ENCODE measurements around the gene C9orf50.

The C9orf50 gene

GRCh38 chr9:129631674-129632129 is 10.8 kb upstream of the C9orf50 start:
- Histone ChIP-seq H3K79me1 (ENCODE audit: low read depth, low read length) (peaks cover 29% of the 10 kb centered on the region), H3K14ac (ENCODE audit: low read length) (no peak overlapping the region), H2AK5ac (ENCODE audit: low read depth, low read length) (no peak overlapping the region), H3K36me3 (replicated peaks in 1 of 2; ENCODE audit: control insufficient read depth in 2 of 2, insufficient read depth in 2 of 2, low read length in 2 of 2) (peaks cover 36 to 89% of the 10 kb centered on the region in 2 donors), H2BK120ac (ENCODE audit: low read depth, low read length) (no peak overlapping the region), H4K8ac (ENCODE audit: low read depth, low read length) (no peak overlapping the region), H3K4ac (ENCODE audit: low read length) (no peak overlapping the region), H3K4me2 (ENCODE audit: insufficient read depth, low read length, poor library complexity, severe bottlenecking) (no peak overlapping the region), H4K91ac (ENCODE audit: low read depth, low read length, poor library complexity) (no peak overlapping the region), H3K4me1 (ENCODE audit: control insufficient read depth in 2 of 2, insufficient read depth in 1 of 2, low read depth in 1 of 2, low read length in 2 of 2) (peaks cover 4 to 15% of the 10 kb centered on the region in 2 donors), H3K9ac (ENCODE audit: low read depth, low read length, poor library complexity) (no peak overlapping the region), H2BK12ac (ENCODE audit: low read length) (no peak overlapping the region), H3K4me3 (ENCODE audit: low read length in 2 of 2) (no peak overlapping the region), H3K9me3 (replicated peaks in 1 of 2; ENCODE audit: control insufficient read depth in 2 of 2, insufficient read depth in 1 of 2, low read depth in 1 of 2, low read length in 2 of 2) (no peaks in the 10 kb centered on the region), H3K27ac (replicated peaks; ENCODE audit: low read length) (no peak overlapping the region), H3K27me3 (ENCODE audit: control insufficient read depth in 3 of 3, insufficient read depth in 3 of 3, low read depth in 1 of 3, low read length in 3 of 3) (no peaks in the 10 kb centered on the region), H2BK5ac (ENCODE audit: low read length) (peak overlapping the region; percentile 42), H3K18ac (ENCODE audit: low read length) (no peak overlapping the region), H2BK15ac (ENCODE audit: low read length) (no peak overlapping the region), H2AFZ (ENCODE audit: low read length) (no peak overlapping the region), H3K23ac (ENCODE audit: low read depth, low read length, poor library complexity) (no peak overlapping the region)
- WGBS, 2 donors (ENCODE audit: extremely low coverage in 2 of 2, insufficient read length in 2 of 2, insufficient replicate concordance in 1 of 2), result no CpG with 5 or more reads among the region's 19 CpGs
- no peak for DNase-seq (ENCODE audit: low spot score)

GRCh38 chr9:129630967-129631673 is 10.2 kb upstream of the C9orf50 start:
- Histone ChIP-seq H2BK120ac (ENCODE audit: low read depth, low read length) (no peak overlapping the region), H3K18ac (ENCODE audit: low read length) (no peak overlapping the region), H2AK5ac (ENCODE audit: low read depth, low read length) (no peak overlapping the region), H2BK15ac (ENCODE audit: low read length) (no peak overlapping the region), H3K4me3 (ENCODE audit: low read length in 2 of 2) (peak overlapping the region in 1 of 2 donors; percentile 27), H2AFZ (ENCODE audit: low read length) (no peak overlapping the region), H3K9me3 (replicated peaks in 1 of 2; ENCODE audit: control insufficient read depth in 2 of 2, insufficient read depth in 1 of 2, low read depth in 1 of 2, low read length in 2 of 2) (no peaks in the 10 kb centered on the region), H2BK12ac (ENCODE audit: low read length) (no peak overlapping the region), H3K36me3 (replicated peaks in 1 of 2; ENCODE audit: control insufficient read depth in 2 of 2, insufficient read depth in 2 of 2, low read length in 2 of 2) (peaks cover 36 to 83% of the 10 kb centered on the region in 2 donors), H3K4me2 (ENCODE audit: insufficient read depth, low read length, poor library complexity, severe bottlenecking) (no peak overlapping the region), H3K9ac (ENCODE audit: low read depth, low read length, poor library complexity) (peak overlapping the region; percentile 73), H3K27me3 (ENCODE audit: control insufficient read depth in 3 of 3, insufficient read depth in 3 of 3, low read depth in 1 of 3, low read length in 3 of 3) (no peaks in the 10 kb centered on the region), H3K27ac (replicated peaks; ENCODE audit: low read length) (no peak overlapping the region), H3K4ac (ENCODE audit: low read length) (no peak overlapping the region), H2BK5ac (ENCODE audit: low read length) (peak overlapping the region; percentile 42), H4K91ac (ENCODE audit: low read depth, low read length, poor library complexity) (no peak overlapping the region), H3K23ac (ENCODE audit: low read depth, low read length, poor library complexity) (no peak overlapping the region), H3K79me1 (ENCODE audit: low read depth, low read length) (peaks cover 34% of the 10 kb centered on the region), H3K4me1 (ENCODE audit: control insufficient read depth in 2 of 2, insufficient read depth in 1 of 2, low read depth in 1 of 2, low read length in 2 of 2) (peaks cover 4 to 19% of the 10 kb centered on the region in 2 donors), H3K14ac (ENCODE audit: low read length) (no peak overlapping the region), H4K8ac (ENCODE audit: low read depth, low read length) (no peak overlapping the region)
- DNase-seq (ENCODE audit: low spot score), result no peak
- no CpG with 5 or more reads among the region's 21 CpGs for WGBS, 2 donors (ENCODE audit: extremely low coverage in 2 of 2, insufficient read length in 2 of 2, insufficient replicate concordance in 1 of 2)

- no peaks in the 10 kb centered on the region for H3K27me3 ChIP-seq (ENCODE audit: control insufficient read depth in 3 of 3, insufficient read depth in 3 of 3, low read depth in 1 of 3, low read length in 3 of 3)
- no peak overlapping the region for H3K14ac ChIP-seq (ENCODE audit: low read length)
- H3K23ac ChIP-seq (ENCODE audit: low read depth, low read length, poor library complexity), result no peak overlapping the region
- H3K4me3 ChIP-seq (ENCODE audit: low read length in 2 of 2), result no peak overlapping the region
- H2BK12ac ChIP-seq (ENCODE audit: low read length), result no peak overlapping the region
- no peak overlapping the region for H2AFZ ChIP-seq (ENCODE audit: low read length)
- H3K4ac ChIP-seq (ENCODE audit: low read length), result no peak overlapping the region
- no peak overlapping the region for H4K91ac ChIP-seq (ENCODE audit: low read depth, low read length, poor library complexity)
- no CpG with 5 or more reads among the region's 8 CpGs for WGBS, 2 donors (ENCODE audit: extremely low coverage in 2 of 2, insufficient read length in 2 of 2, insufficient replicate concordance in 1 of 2)
- no peak for DNase-seq (ENCODE audit: low spot score)
- H2BK120ac ChIP-seq (ENCODE audit: low read depth, low read length), result no peak overlapping the region
- no peak overlapping the region for H3K4me2 ChIP-seq (ENCODE audit: insufficient read depth, low read length, poor library complexity, severe bottlenecking)
- no peak overlapping the region for H2BK5ac ChIP-seq (ENCODE audit: low read length)
- H4K8ac ChIP-seq (ENCODE audit: low read depth, low read length), result no peak overlapping the region
- no peak overlapping the region for H2AK5ac ChIP-seq (ENCODE audit: low read depth, low read length)
- no peak overlapping the region for H3K18ac ChIP-seq (ENCODE audit: low read length)
- peaks cover 4 to 19% of the 10 kb centered on the region in 2 donors for H3K4me1 ChIP-seq (ENCODE audit: control insufficient read depth in 2 of 2, insufficient read depth in 1 of 2, low read depth in 1 of 2, low read length in 2 of 2)
- H3K27ac ChIP-seq (replicated peaks; ENCODE audit: low read length), result no peak overlapping the region
- no peak overlapping the region for H3K9ac ChIP-seq (ENCODE audit: low read depth, low read length, poor library complexity)
- peaks cover 22 to 67% of the 10 kb centered on the region in 2 donors for H3K36me3 ChIP-seq (replicated peaks in 1 of 2; ENCODE audit: control insufficient read depth in 2 of 2, insufficient read depth in 2 of 2, low read length in 2 of 2)
- peaks cover 28% of the 10 kb centered on the region for H3K79me1 ChIP-seq (ENCODE audit: low read depth, low read length)
- no peaks in the 10 kb centered on the region for H3K9me3 ChIP-seq (replicated peaks in 1 of 2; ENCODE audit: control insufficient read depth in 2 of 2, insufficient read depth in 1 of 2, low read depth in 1 of 2, low read length in 2 of 2)
- H2BK15ac ChIP-seq (ENCODE audit: low read length), result no peak overlapping the region
These were observed 8.4 kb upstream of the C9orf50 start for GRCh38 chr9:129629251-129629820.

DNA sequence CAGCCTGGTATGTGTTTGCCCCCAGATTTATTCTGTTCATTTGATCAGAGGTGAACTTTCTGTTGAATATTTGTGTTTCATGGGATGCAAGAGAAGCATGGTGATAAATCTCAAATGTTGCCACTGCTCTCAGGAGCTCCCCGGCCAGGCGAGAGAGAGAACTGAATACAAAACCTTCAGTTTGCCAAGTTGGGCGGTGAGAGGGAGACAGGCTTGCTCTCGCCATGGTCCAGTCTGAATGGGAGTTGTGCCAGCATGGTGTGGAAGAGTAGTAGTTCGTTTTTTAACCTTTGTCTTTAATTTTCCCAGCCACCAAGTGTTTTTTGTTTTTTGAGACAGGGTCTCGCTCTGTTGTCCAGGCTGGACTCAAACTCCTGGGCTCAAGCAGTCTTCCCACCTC is 7.8 kb upstream of the C9orf50 start:
- Histone ChIP-seq H3K9me3 (replicated peaks in 1 of 2; ENCODE audit: control insufficient read depth in 2 of 2, insufficient read depth in 1 of 2, low read depth in 1 of 2, low read length in 2 of 2) (no peaks in the 10 kb centered on the region), H2AK5ac (ENCODE audit: low read depth, low read length) (no peak overlapping the region), H4K8ac (ENCODE audit: low read depth, low read length) (no peak overlapping the region), H2BK12ac (ENCODE audit: low read length) (no peak overlapping the region), H3K14ac (ENCODE audit: low read length) (no peak overlapping the region), H3K9ac (ENCODE audit: low read depth, low read length, poor library complexity) (no peak overlapping the region), H3K4me1 (ENCODE audit: control insufficient read depth in 2 of 2, insufficient read depth in 1 of 2, low read depth in 1 of 2, low read length in 2 of 2) (peaks cover 4 to 19% of the 10 kb centered on the region in 2 donors), H3K36me3 (replicated peaks in 1 of 2; ENCODE audit: control insufficient read depth in 2 of 2, insufficient read depth in 2 of 2, low read length in 2 of 2) (peaks cover 17 to 61% of the 10 kb centered on the region in 2 donors), H3K4ac (ENCODE audit: low read length) (no peak overlapping the region), H3K27me3 (ENCODE audit: control insufficient read depth in 3 of 3, insufficient read depth in 3 of 3, low read depth in 1 of 3, low read length in 3 of 3) (no peaks in the 10 kb centered on the region), H3K4me3 (ENCODE audit: low read length in 2 of 2) (no peak overlapping the region), H3K4me2 (ENCODE audit: insufficient read depth, low read length, poor library complexity, severe bottlenecking) (no peak overlapping the region), H3K18ac (ENCODE audit: low read length) (no peak overlapping the region), H2AFZ (ENCODE audit: low read length) (no peak overlapping the region), H3K27ac (replicated peaks; ENCODE audit: low read length) (no peak overlapping the region), H4K91ac (ENCODE audit: low read depth, low read length, poor library complexity) (no peak overlapping the region), H2BK120ac (ENCODE audit: low read depth, low read length) (no peak overlapping the region), H3K79me1 (ENCODE audit: low read depth, low read length) (peaks cover 28% of the 10 kb centered on the region), H2BK15ac (ENCODE audit: low read length) (no peak overlapping the region), H2BK5ac (ENCODE audit: low read length) (no peak overlapping the region), H3K23ac (ENCODE audit: low read depth, low read length, poor library complexity) (no peak overlapping the region)
- DNase-seq (ENCODE audit: low spot score), result no peak
- no CpG with 5 or more reads among the region's 6 CpGs for whole genome bisulfite sequencing, 2 donors (ENCODE audit: extremely low coverage in 2 of 2, insufficient read length in 2 of 2, insufficient replicate concordance in 1 of 2)
